Measurements from ENCODE around the gene GNB1L. TPM values are rescaled to one million over a fixed set of nuclear protein-coding genes. Genes with fewer than 3 reads are reported as not detected.
"Not testable (repeated sequence)": the region's sequence is repeated elsewhere in the genome, so short reads cannot be mapped to it uniquely, and the experiment has no call there.

GNB1L gene
- total RNA-seq, 1 donor from 2014 or later: 5.0 TPM

- Mint-ChIP-seq H3K4me3 (ENCODE audit: unreplicated experiment) (no peak overlapping the region), H3K36me3 (ENCODE audit: unreplicated experiment) (no peaks in the 10 kb centered on the region), H3K27me3 (ENCODE audit: unreplicated experiment) (peaks cover 4% of the 10 kb centered on the region), H3K4me1 (ENCODE audit: low read depth, unreplicated experiment) (no peaks in the 10 kb centered on the region), H3K9me3 (ENCODE audit: unreplicated experiment) (peaks cover 3% of the 10 kb centered on the region), H3K27ac (ENCODE audit: unreplicated experiment) (no peak overlapping the region)
- TF ChIP-seq, protein P1, sequence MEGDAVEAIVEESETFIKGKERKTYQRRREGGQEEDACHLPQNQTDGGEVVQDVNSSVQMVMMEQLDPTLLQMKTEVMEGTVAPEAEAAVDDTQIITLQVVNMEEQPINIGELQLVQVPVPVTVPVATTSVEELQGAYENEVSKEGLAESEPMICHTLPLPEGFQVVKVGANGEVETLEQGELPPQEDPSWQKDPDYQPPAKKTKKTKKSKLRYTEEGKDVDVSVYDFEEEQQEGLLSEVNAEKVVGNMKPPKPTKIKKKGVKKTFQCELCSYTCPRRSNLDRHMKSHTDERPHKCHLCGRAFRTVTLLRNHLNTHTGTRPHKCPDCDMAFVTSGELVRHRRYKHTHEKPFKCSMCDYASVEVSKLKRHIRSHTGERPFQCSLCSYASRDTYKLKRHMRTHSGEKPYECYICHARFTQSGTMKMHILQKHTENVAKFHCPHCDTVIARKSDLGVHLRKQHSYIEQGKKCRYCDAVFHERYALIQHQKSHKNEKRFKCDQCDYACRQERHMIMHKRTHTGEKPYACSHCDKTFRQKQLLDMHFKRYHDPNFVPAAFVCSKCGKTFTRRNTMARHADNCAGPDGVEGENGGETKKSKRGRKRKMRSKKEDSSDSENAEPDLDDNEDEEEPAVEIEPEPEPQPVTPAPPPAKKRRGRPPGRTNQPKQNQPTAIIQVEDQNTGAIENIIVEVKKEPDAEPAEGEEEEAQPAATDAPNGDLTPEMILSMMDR (IDR thresholded peaks at IDR 0.05; ENCODE audit: partially characterized antibody, unreplicated experiment): no peak
- no peak for DNase-seq
Observed at GRCh38 chr22:19840955-19841640, 13.6 kb downstream of the GNB1L start.

DNA sequence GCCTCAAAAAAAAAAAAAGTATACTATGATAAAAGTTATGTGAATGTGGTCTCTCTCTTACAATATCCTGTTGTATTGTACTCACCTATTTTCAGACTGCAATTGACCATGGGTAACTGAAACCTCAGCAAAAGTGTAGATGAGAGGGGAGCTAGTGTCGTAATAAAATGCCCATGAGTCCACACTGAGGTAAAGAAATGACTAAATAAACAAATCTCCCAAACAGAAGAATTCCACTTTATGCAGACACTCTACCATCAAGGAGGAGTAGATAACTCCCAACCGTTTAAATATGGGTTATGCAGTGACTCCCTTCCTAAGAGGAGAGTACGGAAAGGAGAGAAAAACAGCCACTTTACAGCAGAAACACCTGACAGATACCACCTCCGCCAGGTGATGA is 14.6 kb downstream of the GNB1L start:
- TF ChIP-seq, protein P1 (IDR thresholded peaks at IDR 0.05; ENCODE audit: partially characterized antibody, unreplicated experiment): no peak
- H3K27me3 Mint-ChIP-seq (ENCODE audit: unreplicated experiment): peaks cover 4% of the 10 kb centered on the region
- no peaks in the 10 kb centered on the region for H3K36me3 Mint-ChIP-seq (ENCODE audit: unreplicated experiment)
- no peak for DNase-seq
- no peak overlapping the region for H3K4me3 Mint-ChIP-seq (ENCODE audit: unreplicated experiment)
- no peak overlapping the region for H3K27ac Mint-ChIP-seq (ENCODE audit: unreplicated experiment)
- no peaks in the 10 kb centered on the region for H3K4me1 Mint-ChIP-seq (ENCODE audit: low read depth, unreplicated experiment)
- H3K9me3 Mint-ChIP-seq (ENCODE audit: unreplicated experiment): peaks cover 3% of the 10 kb centered on the region

DNA sequence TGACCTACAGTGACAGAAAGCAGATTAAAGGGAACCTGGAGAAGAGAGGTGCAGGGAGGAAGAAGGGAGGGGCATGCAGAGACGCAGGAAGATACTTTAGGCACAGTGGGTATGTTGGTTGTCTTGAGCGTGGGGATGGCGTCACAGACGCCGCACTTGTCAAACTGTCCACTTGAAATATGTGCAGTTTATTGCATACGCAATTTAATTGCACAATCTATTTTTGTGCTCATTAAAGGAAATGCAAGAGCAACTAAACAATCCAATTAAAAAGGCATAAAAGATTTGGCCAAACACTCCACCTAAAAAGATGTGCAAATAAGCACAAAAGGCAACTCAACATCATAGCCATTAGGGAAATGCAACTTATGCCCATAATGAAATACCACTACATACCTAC is 16.8 kb downstream of the GNB1L start:
- H3K4me1 Mint-ChIP-seq (ENCODE audit: low read depth, unreplicated experiment): no peaks in the 10 kb centered on the region
- H3K27me3 Mint-ChIP-seq (ENCODE audit: unreplicated experiment): peaks cover 4% of the 10 kb centered on the region
- peaks cover 3% of the 10 kb centered on the region for H3K9me3 Mint-ChIP-seq (ENCODE audit: unreplicated experiment)
- H3K27ac Mint-ChIP-seq (ENCODE audit: unreplicated experiment): no peak overlapping the region
- TF ChIP-seq, protein P1 (IDR thresholded peaks at IDR 0.05; ENCODE audit: partially characterized antibody, unreplicated experiment): no peak
- no peak overlapping the region for H3K4me3 Mint-ChIP-seq (ENCODE audit: unreplicated experiment)
- DNase-seq: no peak
- H3K36me3 Mint-ChIP-seq (ENCODE audit: unreplicated experiment): no peaks in the 10 kb centered on the region

GRCh38 chr22:19836512-19836911 is 18.2 kb downstream of the GNB1L start:
- H3K27me3 Mint-ChIP-seq (ENCODE audit: unreplicated experiment): peaks cover 3% of the 10 kb centered on the region
- no peak overlapping the region for H3K4me3 Mint-ChIP-seq (ENCODE audit: unreplicated experiment)
- H3K27ac Mint-ChIP-seq (ENCODE audit: unreplicated experiment): no peak overlapping the region
- no peaks in the 10 kb centered on the region for H3K4me1 Mint-ChIP-seq (ENCODE audit: low read depth, unreplicated experiment)
- no peaks in the 10 kb centered on the region for H3K36me3 Mint-ChIP-seq (ENCODE audit: unreplicated experiment)
- H3K9me3 Mint-ChIP-seq (ENCODE audit: unreplicated experiment): peaks cover 3% of the 10 kb centered on the region
- DNase-seq: no peak
- TF ChIP-seq, protein P1 (IDR thresholded peaks at IDR 0.05; ENCODE audit: partially characterized antibody, unreplicated experiment): no peak

- no peaks in the 10 kb centered on the region for H3K4me1 Mint-ChIP-seq (ENCODE audit: low read depth, unreplicated experiment)
- no peak for DNase-seq
Observed at GRCh38 chr22:19834599-19834998, 20.1 kb downstream of the GNB1L start.

DNA sequence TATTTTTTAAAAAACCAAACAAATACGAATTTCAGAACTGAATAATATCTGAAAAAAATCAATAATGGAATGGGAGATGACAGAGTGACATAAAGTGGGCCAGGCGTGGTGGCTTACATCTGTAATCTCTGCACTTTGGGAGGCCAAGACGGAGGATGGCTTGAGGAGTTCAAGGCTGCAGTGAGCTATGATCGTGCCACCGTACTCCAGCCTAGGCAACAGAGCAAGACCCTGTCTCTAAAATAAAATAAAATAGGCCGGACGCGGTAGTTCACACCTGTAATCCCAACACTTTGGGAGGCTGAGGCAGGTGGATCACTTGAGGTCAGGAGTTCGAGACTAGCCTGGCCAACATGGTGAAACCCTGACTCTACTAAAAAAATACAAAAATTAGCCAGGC is 21.3 kb downstream of the GNB1L start:
- not testable (repeated sequence) for H3K4me1 Mint-ChIP-seq (ENCODE audit: low read depth, unreplicated experiment); H3K9me3 Mint-ChIP-seq (ENCODE audit: unreplicated experiment); DNase-seq; H3K4me3 Mint-ChIP-seq (ENCODE audit: unreplicated experiment); H3K36me3 Mint-ChIP-seq (ENCODE audit: unreplicated experiment); H3K27me3 Mint-ChIP-seq (ENCODE audit: unreplicated experiment); H3K27ac Mint-ChIP-seq (ENCODE audit: unreplicated experiment)

More at GRCh38 chr22:19834599-19834998, 20.1 kb downstream of the GNB1L start:
- Mint-ChIP-seq H3K36me3 (ENCODE audit: unreplicated experiment) (no peaks in the 10 kb centered on the region), H3K27ac (ENCODE audit: unreplicated experiment) (no peak overlapping the region), H3K27me3 (ENCODE audit: unreplicated experiment) (peaks cover 3% of the 10 kb centered on the region), H3K9me3 (ENCODE audit: unreplicated experiment) (peaks cover 3% of the 10 kb centered on the region), H3K4me3 (ENCODE audit: unreplicated experiment) (no peak overlapping the region)
- TF ChIP-seq, protein P1 (IDR thresholded peaks at IDR 0.05; ENCODE audit: partially characterized antibody, unreplicated experiment): no peak
